ENCODE data around the gene ANAPC10.

DNA sequence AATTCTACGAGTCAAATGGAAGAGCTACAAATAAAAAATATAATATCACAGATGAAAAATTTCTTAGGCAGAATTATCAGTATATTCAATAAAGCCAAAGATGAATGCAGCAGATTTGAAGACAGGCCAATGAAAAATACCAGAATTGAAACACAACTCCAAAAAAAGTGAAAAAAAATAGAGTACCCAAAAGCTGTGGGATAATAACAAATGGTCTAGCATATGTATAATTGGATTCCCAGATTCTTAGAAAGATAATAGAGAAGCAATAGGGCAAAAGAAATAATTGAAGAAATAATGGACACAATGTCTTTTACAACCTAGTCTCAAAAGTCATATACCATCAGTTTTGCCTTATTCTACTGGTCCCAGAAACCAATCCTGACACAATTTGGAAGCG lies 4.4 kb downstream of the ANAPC10 start:
- no peak for TF ChIP-seq POLR2A (IDR thresholded peaks at IDR 0.05)
- TF ChIP-seq, protein P1, sequence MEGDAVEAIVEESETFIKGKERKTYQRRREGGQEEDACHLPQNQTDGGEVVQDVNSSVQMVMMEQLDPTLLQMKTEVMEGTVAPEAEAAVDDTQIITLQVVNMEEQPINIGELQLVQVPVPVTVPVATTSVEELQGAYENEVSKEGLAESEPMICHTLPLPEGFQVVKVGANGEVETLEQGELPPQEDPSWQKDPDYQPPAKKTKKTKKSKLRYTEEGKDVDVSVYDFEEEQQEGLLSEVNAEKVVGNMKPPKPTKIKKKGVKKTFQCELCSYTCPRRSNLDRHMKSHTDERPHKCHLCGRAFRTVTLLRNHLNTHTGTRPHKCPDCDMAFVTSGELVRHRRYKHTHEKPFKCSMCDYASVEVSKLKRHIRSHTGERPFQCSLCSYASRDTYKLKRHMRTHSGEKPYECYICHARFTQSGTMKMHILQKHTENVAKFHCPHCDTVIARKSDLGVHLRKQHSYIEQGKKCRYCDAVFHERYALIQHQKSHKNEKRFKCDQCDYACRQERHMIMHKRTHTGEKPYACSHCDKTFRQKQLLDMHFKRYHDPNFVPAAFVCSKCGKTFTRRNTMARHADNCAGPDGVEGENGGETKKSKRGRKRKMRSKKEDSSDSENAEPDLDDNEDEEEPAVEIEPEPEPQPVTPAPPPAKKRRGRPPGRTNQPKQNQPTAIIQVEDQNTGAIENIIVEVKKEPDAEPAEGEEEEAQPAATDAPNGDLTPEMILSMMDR (IDR thresholded peaks at IDR 0.05): no peak
